Measurements from ENCODE around the gene ARMCX6.
"Not testable (repeated sequence)": the region's sequence is repeated elsewhere in the genome, so short reads cannot be mapped to it uniquely, and the experiment has no call there.

ARMCX6 gene

DNA sequence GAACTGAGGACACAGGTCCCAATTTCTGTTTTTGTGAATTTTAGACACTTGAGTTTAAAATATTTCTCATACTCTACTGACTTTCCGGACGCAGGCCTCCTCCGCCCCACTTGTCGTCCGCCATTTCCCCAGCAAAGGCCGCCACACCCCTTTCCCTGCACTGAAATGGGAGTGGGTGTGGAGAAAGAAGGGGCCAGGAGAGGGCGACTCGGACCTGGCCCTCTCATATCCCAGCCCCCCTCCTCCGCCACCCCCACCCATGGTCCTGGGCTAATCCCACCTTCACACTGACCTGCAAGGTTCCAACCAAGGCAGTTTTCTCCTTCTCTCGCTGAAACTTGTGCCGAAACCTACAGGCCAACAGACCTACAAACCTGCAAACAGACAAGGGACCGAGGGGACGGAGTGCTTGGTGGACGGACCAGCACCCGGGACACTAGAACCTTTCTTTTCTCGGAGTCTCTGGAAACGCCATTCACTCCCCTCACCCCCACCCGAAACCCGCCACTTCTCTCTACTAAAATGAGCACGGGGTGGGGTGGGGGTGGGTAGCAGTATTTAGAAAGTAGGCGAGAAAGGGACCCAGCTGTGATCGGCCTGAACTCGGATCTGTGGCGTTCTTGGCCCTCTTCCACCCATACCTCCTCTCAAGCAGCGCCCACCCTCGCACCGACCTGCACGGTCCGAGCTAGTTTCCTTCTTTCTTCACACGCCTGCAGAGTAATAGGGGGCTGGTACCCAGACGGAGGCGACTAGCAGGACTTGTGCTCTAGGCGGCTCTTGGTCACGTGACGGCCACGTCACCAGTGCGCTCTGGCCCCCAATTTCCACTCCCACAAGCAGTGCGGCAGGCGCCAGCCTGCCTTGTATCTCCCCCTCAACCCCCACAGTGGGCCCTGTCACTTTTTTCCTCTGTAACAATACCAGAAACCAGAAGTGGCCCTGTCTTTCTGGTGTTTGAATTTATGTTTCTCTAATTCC is at the start of gene ARMCX6:
ARMCX6 (minus strand) TSS at position 790 of the 981 bp plus-strand sequence. CDS start 1,380 bp downstream, outside the sequence.
- peak; percentile 76 for DNase-seq

DNA sequence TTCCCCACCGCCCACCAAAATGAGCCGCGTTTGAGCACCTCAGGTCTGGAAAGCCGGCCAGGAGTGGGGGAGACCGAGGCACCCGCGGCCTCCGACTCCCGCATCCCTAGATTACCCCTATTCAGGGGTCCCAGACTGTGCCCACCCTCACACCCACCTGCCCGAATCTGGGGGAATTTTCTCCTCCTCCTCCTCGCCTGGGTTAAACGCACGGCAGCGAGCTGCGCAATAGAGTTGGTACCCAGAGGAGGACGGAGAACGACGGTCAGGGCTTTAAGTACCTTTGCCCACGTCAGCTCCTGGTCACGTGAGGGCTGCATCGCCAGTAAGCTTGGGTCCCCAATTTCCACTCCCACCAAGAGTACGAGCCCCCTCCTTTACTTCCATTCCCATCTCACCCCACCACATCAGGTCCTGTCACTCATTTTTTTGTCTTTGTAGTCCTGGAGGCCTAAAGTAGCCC is 41.8 kb upstream of the ARMCX6 start, which contains the start of gene ARMCX2:
ARMCX2 (minus strand) TSS at position 250 of the 463 bp plus-strand sequence. CDS start 2,262 bp downstream, outside the sequence.
- no peak for DNase-seq

DNA sequence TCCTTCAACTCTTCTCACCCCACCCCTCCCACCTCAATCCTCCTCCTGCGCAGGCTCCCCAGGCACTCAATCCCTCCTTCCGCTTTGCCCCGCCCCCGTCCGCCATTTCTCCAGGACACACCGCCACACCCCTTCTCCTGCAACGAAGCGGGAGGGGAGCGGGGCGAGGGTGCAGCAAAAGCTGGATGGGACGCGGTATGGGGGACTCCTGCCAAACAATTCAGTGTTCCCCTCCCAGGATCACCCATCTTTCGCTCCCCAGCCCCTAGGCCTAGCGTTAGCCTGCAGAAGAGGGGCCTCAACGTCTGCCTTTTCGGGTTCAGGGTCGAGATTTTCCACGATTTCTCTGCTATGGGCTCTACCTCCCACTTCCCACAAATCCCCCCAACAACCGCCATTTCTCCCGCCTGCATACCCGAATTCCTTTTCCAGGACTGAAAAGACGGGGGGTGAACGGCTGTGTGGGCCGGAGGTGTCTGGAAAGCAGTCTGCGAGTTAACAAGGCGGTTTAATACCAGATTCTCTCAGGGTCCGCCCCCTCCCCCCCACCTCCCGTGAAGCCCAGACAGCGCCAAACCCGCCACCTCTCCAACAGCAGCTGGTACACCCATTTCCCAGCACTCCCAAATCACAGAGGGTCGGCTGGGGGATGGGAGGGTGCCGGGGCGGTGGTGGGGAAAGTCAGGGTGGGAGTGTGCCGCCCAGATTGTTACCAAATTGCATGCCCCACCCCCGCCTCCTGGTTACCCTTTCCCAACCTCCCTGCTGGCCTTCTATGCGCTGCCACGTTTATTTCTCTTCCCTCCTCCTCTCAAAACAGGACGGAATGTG is 41.1 kb upstream of the ARMCX6 start:
- DNase-seq = peak; percentile 48

- DNase-seq = no peak
These were observed 39.7 kb upstream of the ARMCX6 start for GRCh38 chrX:101657495-101657894.

DNA sequence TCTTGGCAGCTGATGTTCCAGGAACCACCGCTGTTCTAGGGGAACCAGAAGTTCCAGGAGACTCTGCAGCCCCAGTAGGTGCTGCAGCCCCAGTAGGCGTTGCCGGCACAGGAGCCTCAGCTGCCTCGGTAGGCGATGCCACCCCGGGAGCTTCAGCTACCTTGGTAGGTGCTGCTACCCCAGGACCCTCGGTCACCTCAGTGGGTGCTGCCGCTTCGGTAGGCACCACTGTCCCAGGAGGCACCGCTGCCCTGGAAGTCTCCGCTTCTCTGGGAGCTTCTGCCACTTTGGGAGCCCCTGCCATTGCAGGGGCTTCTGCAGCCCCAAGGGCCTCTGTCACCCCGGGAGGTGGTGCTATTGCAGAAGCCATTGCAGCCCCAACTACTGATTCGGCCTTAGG is 39.0 kb upstream of the ARMCX6 start:
- no peak for DNase-seq

DNA sequence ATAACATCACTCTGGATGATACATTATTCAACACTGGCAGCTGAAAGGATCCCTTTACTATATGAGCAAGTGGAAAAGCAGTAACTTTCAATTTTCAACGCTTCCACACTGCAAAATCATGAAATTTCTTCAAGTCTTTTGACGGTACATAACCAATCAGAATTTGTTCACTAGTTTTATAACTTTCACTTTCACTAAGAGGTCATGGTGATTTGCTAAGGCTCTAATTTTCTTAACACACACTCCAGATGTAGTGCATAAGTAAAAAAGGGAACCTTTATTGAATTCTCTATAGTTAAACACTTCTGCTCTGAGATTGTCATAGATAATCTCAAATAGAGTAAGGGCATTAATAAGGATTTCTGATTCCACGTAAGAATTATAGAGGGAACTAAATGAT is 37.7 kb upstream of the ARMCX6 start:
- DNase-seq = no peak

- not testable (repeated sequence) for DNase-seq
These were observed 29.9 kb upstream of the ARMCX6 start for GRCh38 chrX:101647716-101648115.

DNA sequence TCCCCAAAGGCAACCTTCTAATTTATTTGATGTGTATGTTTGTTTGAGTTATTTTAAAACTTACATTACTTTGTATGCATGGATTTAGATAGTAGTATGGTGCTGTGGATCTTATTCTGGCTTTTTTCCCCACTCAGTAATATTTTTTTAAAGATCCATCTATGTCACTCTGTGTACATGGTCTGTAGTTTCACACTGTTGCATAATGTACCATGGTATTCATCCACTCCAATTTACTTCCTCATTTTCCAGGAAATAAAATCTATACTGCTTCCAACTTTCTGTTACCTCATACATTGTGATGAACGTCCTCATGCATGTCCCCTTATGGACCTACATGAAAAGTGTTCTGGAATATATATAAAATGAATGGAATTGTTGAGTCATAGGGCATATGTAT is 24.3 kb upstream of the ARMCX6 start:
- DNase-seq = no peak

- DNase-seq = no peak
These were observed 21.8 kb upstream of the ARMCX6 start for GRCh38 chrX:101639583-101639982.

- DNase-seq = no peak
These were observed 1.6 kb upstream of the ARMCX6 start for GRCh38 chrX:101619364-101619763.

- no peak for DNase-seq
These were observed 12.1 kb downstream of the ARMCX6 start for GRCh38 chrX:101605728-101606127.

GRCh38 chrX:101605146-101605545 is 12.7 kb downstream of the ARMCX6 start:
- no peak for DNase-seq

GRCh38 chrX:101602077-101602476 is 15.7 kb downstream of the ARMCX6 start:
- no peak for DNase-seq

- not testable (repeated sequence) for DNase-seq
These were observed 18.2 kb downstream of the ARMCX6 start for GRCh38 chrX:101599592-101599991.

DNA sequence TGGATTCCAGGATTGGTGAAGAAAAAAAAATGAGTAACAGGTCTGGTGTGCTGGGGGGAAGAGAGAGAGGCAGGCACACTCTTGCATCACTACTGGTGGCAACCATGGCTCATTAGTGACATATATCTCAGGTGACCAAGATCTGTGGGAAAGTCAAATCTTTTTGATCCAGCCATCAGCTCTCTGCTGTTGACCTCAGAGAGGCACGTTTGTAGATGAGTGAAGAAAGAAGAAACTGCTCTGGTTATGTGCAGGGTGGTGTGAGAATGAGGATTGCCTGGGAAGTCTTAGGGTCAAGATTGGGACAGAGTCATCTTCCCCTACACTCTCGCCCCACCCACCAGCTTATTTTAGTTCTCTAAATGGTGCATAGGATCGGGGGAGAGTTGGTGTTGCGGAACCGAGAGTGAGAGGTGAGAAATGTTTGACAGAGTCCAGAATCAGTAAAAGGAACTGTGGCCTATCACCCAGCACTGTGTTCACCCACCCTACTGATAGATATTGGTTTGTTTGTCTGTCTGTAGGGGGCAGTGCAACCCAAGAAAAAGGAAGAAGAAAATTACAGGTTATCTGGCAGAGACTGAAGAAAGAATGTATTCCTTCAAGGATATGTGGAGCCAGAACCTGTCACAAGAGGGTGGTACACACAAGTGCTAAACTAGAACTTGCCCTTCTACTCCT is 21.9 kb downstream of the ARMCX6 start:
- no peak for DNase-seq

Measured in activated CD8-positive, alpha-beta memory T cell treated with anti-CD3 and anti-CD28 coated beads, Interleukin-2, amount 50 U/mL, for 4 hours (primary cell).